HG03095 (cell line): Measurements from ENCODE around the gene PTCH2.
"Not testable (repeated sequence)": the region's sequence is repeated elsewhere in the genome, so short reads cannot be mapped to it uniquely, and the experiment has no call there.

ENCODE experiments used
- ATAC-seq: cut with Tn5 transposase; IDR thresholded peaks from one replicate; pipeline ENCODE4 v1.9.1; 2021; ENCODE audit warnings: moderate library complexity; ENCODE audit not compliant: unreplicated experiment

The PTCH2 gene

DNA sequence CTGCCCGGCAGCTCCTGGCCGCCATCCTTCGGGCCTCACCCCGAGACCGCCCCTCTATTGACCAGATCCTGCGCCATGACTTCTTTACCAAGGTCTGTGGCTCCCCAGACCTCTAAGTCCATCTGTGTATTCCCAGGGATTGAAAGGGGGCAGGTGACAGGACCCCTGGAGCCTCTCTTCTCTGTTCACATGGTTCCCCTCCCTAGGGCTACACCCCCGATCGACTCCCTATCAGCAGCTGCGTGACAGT, 40.1 kb downstream of the PTCH2 start:
- ATAC-seq: no peak

GRCh38 chr1:44802306-44803061, 40.6 kb downstream of the PTCH2 start:
- no peak for ATAC-seq

GRCh38 chr1:44801491-44802305, 41.4 kb downstream of the PTCH2 start:
- no peak for ATAC-seq

- peak; percentile 80 for ATAC-seq
Observed at GRCh38 chr1:44799770-44800584, 43.1 kb downstream of the PTCH2 start, which contains the start of gene PLK3. Gene PLK3, plus strand, starts transcription at chr1:44800377. Its CDS starts 87 bp downstream, at chr1:44800464.

GRCh38 chr1:44798481-44799365, 44.3 kb downstream of the PTCH2 start:
- ATAC-seq: no peak

- not testable (repeated sequence) for ATAC-seq
Observed at GRCh38 chr1:44797886-44798285, 45.2 kb downstream of the PTCH2 start.

DNA sequence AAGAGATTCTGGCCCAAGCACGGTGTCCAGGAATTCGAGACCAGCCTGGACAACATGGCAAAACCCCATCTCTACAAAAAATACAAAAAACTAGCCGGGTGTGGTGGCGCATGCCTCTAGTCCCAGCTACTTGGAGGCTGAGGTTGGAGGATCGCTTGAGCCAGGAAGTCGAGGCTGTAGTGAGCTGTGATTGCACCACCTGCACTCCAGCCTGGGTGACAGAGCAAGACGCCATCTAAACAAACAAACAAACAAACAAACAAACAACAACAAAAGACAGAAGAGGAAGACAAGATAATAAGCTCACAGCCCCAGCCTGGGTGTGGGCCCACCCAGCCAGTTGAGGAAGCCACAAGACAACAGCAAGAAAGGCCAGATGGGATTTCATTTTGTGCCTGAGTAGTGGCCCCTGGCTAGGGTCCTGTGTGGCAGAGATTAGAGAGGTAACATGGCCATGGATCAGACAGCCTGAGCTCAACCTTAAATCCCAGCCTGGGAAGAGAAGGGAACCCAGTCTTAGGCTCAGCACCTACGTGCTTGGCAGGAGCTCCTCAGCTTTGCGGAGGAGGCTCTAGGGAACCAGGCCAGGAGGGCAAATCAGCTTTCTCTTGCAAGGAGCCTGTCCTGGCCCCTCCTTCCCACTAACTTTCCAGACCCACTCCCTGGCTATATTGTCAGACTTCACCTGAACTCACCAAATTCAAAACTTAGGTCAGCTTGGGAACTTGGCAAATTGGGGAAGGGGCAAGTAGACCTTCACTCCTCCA, 50.1 kb downstream of the PTCH2 start:
- no peak for ATAC-seq

DNA sequence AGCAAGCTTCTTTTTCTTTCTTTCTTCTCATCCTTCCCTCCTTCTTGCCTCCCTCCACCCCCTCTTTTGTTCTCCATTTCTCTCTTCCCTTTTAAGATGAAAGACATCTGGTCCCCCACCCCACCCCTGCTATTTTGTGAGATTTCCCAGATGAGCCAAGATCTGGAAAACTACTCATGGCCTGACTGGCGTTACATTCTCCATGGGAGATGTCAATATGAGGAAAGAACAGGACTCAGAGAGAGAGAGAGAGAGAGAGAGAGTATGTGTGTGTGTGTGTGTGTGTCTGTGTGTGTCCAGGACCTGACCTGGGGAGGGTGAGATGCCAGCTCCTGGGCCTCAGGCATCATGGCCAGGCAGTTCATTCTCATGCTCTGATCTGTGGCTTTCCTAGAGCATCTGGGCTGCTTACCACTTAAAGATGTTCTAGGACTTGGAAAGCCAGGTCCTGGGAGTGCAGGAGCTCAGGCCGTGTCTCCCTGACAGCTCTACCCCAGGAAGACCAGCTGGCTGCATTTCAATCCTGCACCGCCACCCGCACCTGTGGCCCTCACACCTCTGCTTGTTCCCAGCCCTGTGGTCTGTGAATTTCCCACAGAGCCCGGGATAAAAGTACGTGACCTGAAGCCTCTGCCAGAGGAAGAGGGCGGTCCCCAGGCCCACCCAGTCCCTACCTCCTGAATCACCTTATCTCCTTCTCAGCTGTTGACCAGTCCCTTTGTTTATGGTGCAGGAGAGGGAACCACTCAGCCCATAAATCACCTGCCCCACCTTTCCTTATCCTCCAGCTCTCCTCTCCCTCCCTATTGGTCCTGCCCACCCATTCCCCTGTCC, 51.9 kb downstream of the PTCH2 start:
- ATAC-seq: no peak

- ATAC-seq: no peak
Observed at GRCh38 chr1:44788120-44788860, 54.8 kb downstream of the PTCH2 start, which contains the start of gene BEST4. Gene BEST4, minus strand, starts transcription at chr1:44788170. Its CDS starts 465 bp downstream, at chr1:44787705.

DNA sequence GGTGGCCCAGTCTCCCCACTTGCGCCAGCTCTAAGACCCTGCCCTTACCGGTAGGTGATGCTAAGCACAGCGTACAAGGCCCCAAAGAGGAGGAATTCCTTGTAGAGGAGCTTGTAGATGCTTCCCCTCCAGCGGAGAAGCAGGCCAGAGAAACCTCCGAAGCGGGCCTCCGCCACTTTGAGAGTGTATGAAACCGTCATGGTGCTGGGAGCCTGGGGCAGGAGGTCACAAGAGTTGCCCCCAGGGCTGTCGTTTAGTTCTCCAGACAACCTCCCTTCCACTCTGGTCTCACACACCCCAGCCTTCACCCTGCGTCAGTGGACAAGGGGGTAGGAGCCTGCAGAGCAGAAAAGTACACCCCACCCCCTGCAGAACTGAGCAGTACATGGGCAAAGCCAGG, 55.5 kb downstream of the PTCH2 start:
- ATAC-seq: no peak

DNA sequence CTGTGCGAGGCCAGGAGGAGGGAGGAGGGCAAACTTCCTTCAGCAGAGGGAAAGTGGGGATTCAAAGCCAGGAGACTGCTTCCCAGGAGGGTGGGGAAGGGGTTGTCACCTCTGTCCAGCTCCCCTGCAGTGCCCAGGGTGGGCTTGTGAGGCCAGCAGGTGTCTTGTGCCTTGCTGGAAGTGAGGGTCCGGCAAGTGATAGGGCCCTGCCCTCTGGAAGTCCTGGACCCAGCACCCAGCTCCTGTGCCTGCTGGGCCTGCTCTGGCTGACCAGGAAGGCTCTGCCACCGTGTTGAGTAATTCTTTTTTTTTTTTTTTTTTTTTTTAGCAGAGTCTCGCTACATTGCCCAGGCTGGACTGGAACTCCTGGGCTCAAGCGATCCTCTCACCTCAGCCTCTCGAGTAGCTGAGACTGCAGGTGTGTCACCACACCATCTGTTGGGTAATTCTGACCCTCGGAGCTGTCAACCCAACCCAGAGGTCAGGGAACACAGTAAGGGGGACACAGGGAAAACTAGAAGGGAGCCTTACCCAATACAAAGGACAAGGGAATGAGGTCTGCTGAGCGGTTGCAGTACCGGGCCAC, 56.1 kb downstream of the PTCH2 start:
- ATAC-seq: no peak

GRCh38 chr1:44786138-44786840, 56.8 kb downstream of the PTCH2 start:
- ATAC-seq: peak; percentile 48

DNA sequence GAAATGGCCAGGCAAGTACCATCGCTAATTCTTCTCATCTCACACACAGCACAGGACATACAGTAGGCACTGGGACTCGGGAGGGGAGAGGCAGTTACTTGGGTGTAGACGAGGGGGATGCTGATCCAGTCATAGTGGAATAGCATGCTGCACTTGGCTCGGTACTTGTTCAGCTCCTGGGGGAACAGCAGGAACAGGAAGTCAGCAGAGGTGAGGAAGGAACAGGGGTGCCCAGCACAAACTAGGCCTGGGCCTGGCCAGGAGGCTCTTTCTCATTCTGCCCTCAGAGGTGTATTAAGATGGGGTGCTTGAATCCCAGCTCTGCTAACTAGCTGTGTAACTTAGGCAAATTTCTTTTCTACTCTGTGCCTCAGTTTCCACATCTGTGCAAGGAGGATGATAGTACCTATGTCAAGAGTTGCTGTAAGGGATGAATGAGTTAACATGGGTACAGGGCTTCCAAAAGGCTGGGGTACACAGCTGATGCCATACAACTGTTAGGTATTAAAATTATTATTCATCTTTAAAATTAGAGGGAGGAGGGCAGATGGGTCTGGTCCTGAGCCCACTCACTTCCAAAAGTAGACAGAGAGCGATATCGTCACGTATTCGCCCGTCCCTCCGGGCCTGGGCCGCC, 57.4 kb downstream of the PTCH2 start:
- no peak for ATAC-seq

- ATAC-seq: no peak
Observed at GRCh38 chr1:44785029-44785380, 58.0 kb downstream of the PTCH2 start.

DNA sequence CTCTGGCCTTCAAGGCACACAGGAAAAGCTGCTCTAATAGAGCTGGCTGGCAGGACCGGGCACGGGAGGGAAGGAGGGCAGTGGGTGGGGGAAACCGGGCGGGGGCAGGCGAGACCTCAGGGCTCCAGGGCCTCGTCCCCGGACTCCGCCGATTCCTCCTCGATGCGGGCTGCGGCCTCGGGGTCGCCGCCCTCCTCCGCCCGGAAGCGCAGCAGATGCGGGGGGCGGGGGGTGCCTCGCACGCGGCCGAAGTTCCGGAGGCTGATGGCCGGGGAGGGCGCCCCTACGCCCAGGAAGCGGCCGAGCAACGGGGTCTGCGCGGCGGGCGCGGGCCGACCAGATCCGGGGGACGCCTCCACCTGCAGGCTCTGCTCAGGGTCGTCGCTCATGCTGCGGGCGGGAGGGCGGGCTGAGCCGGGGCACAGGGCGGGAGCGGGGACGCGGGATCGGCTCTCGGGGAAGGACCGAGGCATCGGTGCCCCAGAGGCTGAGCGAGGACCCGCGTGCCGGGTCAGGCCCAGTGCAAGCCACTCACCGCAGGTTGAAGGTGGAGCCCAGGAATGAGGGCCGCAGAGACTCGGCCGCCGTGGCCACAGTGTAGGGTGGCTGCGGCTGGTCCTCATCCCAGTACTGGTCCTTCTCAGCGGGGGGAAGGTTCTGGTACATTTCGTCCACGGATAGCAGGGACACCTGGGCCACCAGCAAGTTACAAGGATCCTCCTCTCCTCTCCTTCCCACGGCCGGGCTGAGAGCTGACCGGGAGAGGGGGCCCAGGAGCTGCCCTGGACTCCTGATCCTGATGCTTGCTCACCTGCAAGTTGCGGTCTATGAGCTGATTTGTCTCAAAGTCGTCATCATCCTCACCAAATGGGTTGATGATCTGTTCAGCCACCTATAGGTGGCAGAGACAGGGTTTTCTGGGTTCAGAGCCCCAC, 58.7 kb downstream of the PTCH2 start:
- no peak for ATAC-seq

DNA sequence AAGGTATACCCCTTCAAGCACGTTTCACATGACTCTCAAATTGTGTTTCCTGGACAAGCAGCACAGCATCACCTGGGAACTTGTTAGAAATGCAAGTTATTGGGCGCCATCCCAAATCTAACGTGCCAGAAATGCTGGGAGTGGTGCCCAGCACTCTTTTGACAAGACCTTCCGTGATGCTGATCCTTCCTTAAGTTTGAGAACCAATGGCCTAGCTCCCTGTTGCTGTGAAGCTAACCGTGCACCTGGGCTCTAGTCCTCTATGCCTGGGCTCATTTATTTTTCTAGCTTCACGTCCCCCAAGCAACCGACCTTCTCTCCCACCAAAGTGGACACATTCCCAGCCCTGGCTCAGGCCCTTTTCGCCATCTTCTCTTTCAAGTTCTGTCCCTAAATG, 59.4 kb downstream of the PTCH2 start:
- no peak for ATAC-seq
